Kidney (tissue), 14 donors: ENCODE data around the gene SGF29. TPM values are rescaled to one million over a fixed set of nuclear protein-coding genes. Genes with fewer than 3 reads are reported as not detected.
A peak's percentile ranks its signal among the peaks of the same experiment; 100 is the strongest.
"Not testable (repeated sequence)": the region's sequence is repeated elsewhere in the genome, so short reads cannot be mapped to it uniquely, and the experiment has no call there.

Experiments
- DNase-seq, 5 donors: peaks; one replicate each; pipeline ENCODE4 v3.0.0-alpha.2; 2013 to 2020
- FAIRE-seq: peaks from 2 replicates; lab custom pipeline; 2012; peaks lifted over from hg19 to GRCh38; lab: Jason Lieb, UNC
- H3K27ac ChIP-seq, 2 donors: one replicate each; pipeline ENCODE4 v1.7.0; 2013; ENCODE audit warnings: low read depth in 2 of 2, low read length in 2 of 2, inconsistent platforms in 1 of 2
- H3K27me3 ChIP-seq: one replicate; pipeline ENCODE4 v1.7.1; 2013; ENCODE audit warnings: low read length, inconsistent platforms; ENCODE audit not compliant: control insufficient read depth, insufficient read depth
- H3K36me3 ChIP-seq, 3 donors: one replicate each; pipeline versions ENCODE4 v1.7.0 to v1.7.1; 2013; ENCODE audit warnings: low read length in 3 of 3, control low read depth in 1 of 3, inconsistent platforms in 1 of 3; ENCODE audit not compliant: insufficient read depth in 3 of 3, control insufficient read depth in 2 of 3
- H3K4me1 ChIP-seq, 3 donors: one replicate each; pipeline versions ENCODE4 v1.7.0 to v1.7.1; 2013; ENCODE audit warnings: low read length in 3 of 3, inconsistent platforms in 1 of 3, low read depth in 1 of 3; ENCODE audit not compliant: control insufficient read depth in 2 of 3, insufficient read depth in 2 of 3
- H3K4me3 ChIP-seq, 3 donors: one replicate each; pipeline versions ENCODE4 v1.7.0 to v1.8.1; 2013; ENCODE audit warnings: low read length in 3 of 3, control low read depth in 1 of 3, inconsistent platforms in 1 of 3
- H3K9ac ChIP-seq, 3 donors: one replicate each; pipeline versions ENCODE4 v1.7.0 to v1.7.1; 2013; ENCODE audit warnings: low read length in 3 of 3, control low read depth in 1 of 3, inconsistent platforms in 1 of 3
- H3K9me3 ChIP-seq, 3 donors: one replicate each; pipeline versions ENCODE4 v1.7.0 to v1.7.1; 2013; ENCODE audit warnings: low read length in 3 of 3, control low read depth in 1 of 3, inconsistent platforms in 1 of 3; ENCODE audit not compliant: control insufficient read depth in 2 of 3, insufficient read depth in 1 of 3
- CTCF ChIP-seq: IDR thresholded peaks from 3 replicates; pipeline ENCODE4 v1.5.1; 2012; ENCODE audit warnings: mild to moderate bottlenecking, moderate library complexity, borderline replicate concordance; ENCODE audit not compliant: insufficient read depth; ENCODE audit errors: extremely low read depth
- intact Hi-C: fragments of 100-400 bp; cut with DNase I; formaldehyde crosslinking; loops from one replicate; pipeline ENCODE4 v1.11.1; 2022
- polyA plus RNA-seq: library from polyadenylated mRNA; stranded (reverse); fragments of 350-450 nt; fragmentation: Illumina TruSeq; extraction: RNeasy Lipid Tissue Mini Kit (QIAGEN cat#74804); gene quantifications from one replicate; pipeline ENCODE4 v1.2.3, GENCODE V29; 2014; ENCODE audit warnings: low read depth, low replicate concordance; ENCODE audit not compliant: insufficient read depth
- total RNA-seq: library from RNA; stranded (reverse); fragmentation: NEBNext Ultra II Directional; extraction: Animal tissue kit (Norgen Biotek cat#: 25700); gene quantifications from one replicate; pipeline ENCODE4 v1.2.1, GENCODE V29; 2021
- donor health status: control.
- donor health status: control.
- donor health status: control.
- donor health status: control.
- donor health status: control.
- donor health status: DM: yes; HTN: yes; CAD: no.
- donor health status: Normal renal cell carcinoma (clear cell type).

Gene SGF29
- total and polyA plus RNA-seq, 2 donors from 2014 or later, result 20.6 to 28.5 TPM

GRCh38 chr16:28609631-28610594 is 56.2 kb downstream of the SGF29 start, which contains the start of gene SULT1A1:
Gene SULT1A1 (minus strand): TSS chr16:28610044. CDS start chr16:28608855, 1,189 bp downstream.
- H3K4me1 ChIP-seq, result peaks cover 0 to 13% (median 10%) of the 10 kb centered on the region in 3 donors
- intact Hi-C loops, result no loop called here
- H3K36me3 ChIP-seq, result no peaks in the 10 kb centered on the region
- TF ChIP-seq CTCF, result no peak
- no peak for FAIRE-seq
- peak within 1 kb of the TSS; percentile 11 to 46 for H3K27ac ChIP-seq
- peak within 1 kb of the TSS in 1 of 3 donors; percentile 85 for H3K9ac ChIP-seq
- H3K4me3 ChIP-seq, result peak within 1 kb of the TSS in 2 of 3 donors; percentile 25 to 45
- DNase-seq, result peak; percentile 57 to 83 (median 71)
- H3K27me3 ChIP-seq, result no peaks in the 10 kb centered on the region
- no peaks in the 10 kb centered on the region for H3K9me3 ChIP-seq

- Histone ChIP-seq H3K9ac (peak overlapping the region in 1 of 3 donors; percentile 9), H3K4me3 (no peak overlapping the region), H3K27ac (peak overlapping the region in 1 of 2 donors; percentile 46)
Measured at GRCh38 chr16:28610595-28611191, 57.0 kb downstream of the SGF29 start.

GRCh38 chr16:28612359-28613280 is 58.9 kb downstream of the SGF29 start:
- H3K36me3 ChIP-seq, H3K9me3 ChIP-seq, intact Hi-C loops, H3K9ac ChIP-seq, H3K27me3 ChIP-seq, DNase-seq, FAIRE-seq, H3K4me3 ChIP-seq, H3K27ac ChIP-seq: not testable (repeated sequence)
- H3K4me1 ChIP-seq, result peaks cover 0 to 13% (median 10%) of the 10 kb centered on the region in 3 donors

More at GRCh38 chr16:28610595-28611191, 57.0 kb downstream of the SGF29 start:
- no peaks in the 10 kb centered on the region for H3K36me3 ChIP-seq
- intact Hi-C loops, result no loop called here
- peaks cover 0 to 13% (median 10%) of the 10 kb centered on the region in 3 donors for H3K4me1 ChIP-seq
- FAIRE-seq (no peak), DNase-seq (peak in 4 of 5 donors; percentile 19 to 59 (median 42))
- no peaks in the 10 kb centered on the region for H3K9me3 ChIP-seq
- H3K27me3 ChIP-seq, result no peaks in the 10 kb centered on the region
- TF ChIP-seq CTCF, result no peak

- H3K36me3 ChIP-seq, FAIRE-seq, H3K4me3 ChIP-seq, DNase-seq, H3K27me3 ChIP-seq, H3K9me3 ChIP-seq, H3K9ac ChIP-seq, H3K27ac ChIP-seq, intact Hi-C loops: not testable (repeated sequence)
- peaks cover 0 to 13% (median 10%) of the 10 kb centered on the region in 3 donors for H3K4me1 ChIP-seq
Measured at GRCh38 chr16:28613912-28614311, 60.2 kb downstream of the SGF29 start.

GRCh38 chr16:28614561-28614960 is 60.8 kb downstream of the SGF29 start:
- H3K36me3 ChIP-seq, intact Hi-C loops, H3K4me1 ChIP-seq, H3K27ac ChIP-seq, DNase-seq, H3K9ac ChIP-seq, H3K4me3 ChIP-seq, H3K9me3 ChIP-seq, H3K27me3 ChIP-seq, FAIRE-seq: not testable (repeated sequence)
